Karpas-422 (cell line): ENCODE measurements around the gene BCO2. TPM values are rescaled to one million over a fixed set of nuclear protein-coding genes. Genes with fewer than 3 reads are reported as not detected.
"Not testable (repeated sequence)": the region's sequence is repeated elsewhere in the genome, so short reads cannot be mapped to it uniquely, and the experiment has no call there.

Source experiments
- DNase-seq: peaks from one replicate; pipeline ENCODE4 v3.0.0-alpha.2; 2015
- H2AFZ ChIP-seq: fragments of 200-600 bp; sonication (generic); 2 replicates; pipeline ENCODE4 v1.6.1; 2014; ENCODE audit warnings: antibody characterized with exemption, low read length, mixed read lengths
- H3K27ac ChIP-seq: fragments of 200-600 bp; sonication (generic); 2 replicates; pipeline ENCODE4 v1.5.1; 2014; ENCODE audit warnings: mild to moderate bottlenecking, low read length, moderate library complexity
- H3K27me3 ChIP-seq: fragments of 200-600 bp; sonication (generic); 2 replicates; pipeline ENCODE4 v1.6.1; 2014; ENCODE audit warnings: low read length, mixed read lengths
- H3K36me3 ChIP-seq: fragments of 200-600 bp; sonication (generic); 2 replicates; pipeline ENCODE4 v1.6.1; 2014; ENCODE audit warnings: low read length, mixed read lengths; ENCODE audit not compliant: insufficient read depth
- H3K4me1 ChIP-seq: fragments of 200-600 bp; sonication (generic); 2 replicates; pipeline ENCODE4 v1.6.1; 2014; ENCODE audit warnings: mild to moderate bottlenecking, low read length, mixed read lengths
- H3K4me2 ChIP-seq: fragments of 200-600 bp; sonication (generic); 2 replicates; pipeline ENCODE4 v1.6.1; 2014; ENCODE audit warnings: low read length, low read depth, mild to moderate bottlenecking; ENCODE audit not compliant: poor library complexity, severe bottlenecking
- H3K4me3 ChIP-seq: fragments of 200-600 bp; sonication (generic); 2 replicates; pipeline ENCODE4 v1.5.1; 2014; ENCODE audit warnings: mild to moderate bottlenecking, antibody characterized with exemption, low read length, mixed read lengths
- H3K79me2 ChIP-seq: fragments of 200-600 bp; sonication (generic); 2 replicates; pipeline ENCODE4 v1.6.1; 2014; ENCODE audit warnings: mild to moderate bottlenecking, low read length, mixed read lengths
- H3K9ac ChIP-seq: fragments of 200-600 bp; sonication (generic); 2 replicates; pipeline ENCODE4 v1.6.0; 2014; ENCODE audit warnings: low read length
- H3K9me2 ChIP-seq: fragments of 200-600 bp; sonication (generic), shearing (Covaris generic); replicated peaks from 2 replicates; pipeline ENCODE4 v1.6.0; 2014; ENCODE audit warnings: mild to moderate bottlenecking, low read length, moderate library complexity; ENCODE audit not compliant: insufficient read depth
- H3K9me3 ChIP-seq: fragments of 300-700, 200-600 bp; sonication (generic); 2 replicates; pipeline ENCODE4 v1.6.1; 2014; ENCODE audit warnings: low read length, mixed read lengths
- H4K20me1 ChIP-seq: fragments of 200-600 bp; sonication (generic); 2 replicates; pipeline ENCODE4 v1.6.1; 2014; ENCODE audit warnings: mild to moderate bottlenecking, antibody characterized with exemption, low read length, low read depth; ENCODE audit not compliant: insufficient read depth
- total RNA-seq: library from RNA; depleted of rRNA; stranded (reverse); fragments of >200 nt; shearing (Covaris generic); gene quantifications from 2 replicates; pipeline ENCODE4 v1.2.3, GENCODE V29; 2014; ENCODE audit warnings: low replicate concordance

The BCO2 gene
- total RNA-seq, 1 experiment from 2014 or later: 1.1 TPM

DNA sequence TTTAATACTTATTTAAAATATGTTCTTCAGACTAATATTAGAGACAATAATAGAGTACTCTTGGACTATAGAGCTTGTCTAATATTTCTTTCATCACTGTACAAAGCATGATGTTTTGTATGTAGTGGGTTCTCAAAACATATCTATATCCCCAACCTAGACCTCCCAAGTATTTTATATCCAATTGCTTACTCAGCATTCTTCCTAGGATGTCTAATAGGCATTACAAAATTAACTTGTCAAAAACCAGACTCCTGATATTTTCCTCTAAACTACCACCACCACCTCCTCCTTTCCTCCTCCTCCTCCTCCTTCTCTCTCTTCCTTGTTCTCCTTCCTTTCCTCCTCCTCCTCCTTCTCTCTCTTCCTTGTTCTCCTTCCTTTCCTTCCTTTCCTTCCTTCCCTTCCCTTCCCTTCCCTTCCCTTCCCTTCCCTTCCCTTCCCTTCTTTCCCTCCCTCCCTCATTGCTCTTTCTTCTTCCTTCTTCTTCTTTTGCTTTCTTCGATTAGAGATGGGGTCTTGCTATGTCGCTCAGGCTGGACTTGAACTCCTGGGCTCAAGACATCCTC lies 21.3 kb downstream of the BCO2 start:
- Histone ChIP-seq H3K9me2 (no peaks in the 10 kb centered on the region), H3K36me3 (no peaks in the 10 kb centered on the region), H4K20me1 (no peaks in the 10 kb centered on the region), H3K4me1 (no peaks in the 10 kb centered on the region), H3K9ac (no peak overlapping the region), H3K27ac (no peak overlapping the region), H3K4me3 (no peak overlapping the region), H3K79me2 (no peaks in the 10 kb centered on the region), H2AFZ (no peak overlapping the region), H3K4me2 (no peak overlapping the region), H3K27me3 (no peaks in the 10 kb centered on the region), H3K9me3 (no peaks in the 10 kb centered on the region)
- DNase-seq: no peak

GRCh38 chr11:112199101-112199500 lies 23.8 kb downstream of the BCO2 start:
- H3K9me3 ChIP-seq, H3K79me2 ChIP-seq, H4K20me1 ChIP-seq, H3K27ac ChIP-seq, H3K4me1 ChIP-seq, H3K4me2 ChIP-seq, H3K36me3 ChIP-seq, H3K9me2 ChIP-seq, H2AFZ ChIP-seq, H3K4me3 ChIP-seq, H3K9ac ChIP-seq, DNase-seq, H3K27me3 ChIP-seq: not testable (repeated sequence)

- Histone ChIP-seq H3K9me2 (no peaks in the 10 kb centered on the region), H3K9ac (no peak overlapping the region), H3K27ac (no peak overlapping the region), H3K36me3 (no peaks in the 10 kb centered on the region), H3K4me2 (no peak overlapping the region), H2AFZ (no peak overlapping the region), H4K20me1 (no peaks in the 10 kb centered on the region), H3K4me1 (no peaks in the 10 kb centered on the region), H3K4me3 (no peak overlapping the region), H3K79me2 (no peaks in the 10 kb centered on the region), H3K9me3 (no peaks in the 10 kb centered on the region), H3K27me3 (no peaks in the 10 kb centered on the region)
- no peak for DNase-seq
Observed at GRCh38 chr11:112200252-112200651, 24.9 kb downstream of the BCO2 start.

- Histone ChIP-seq H3K27me3 (no peaks in the 10 kb centered on the region), H3K9me2 (no peaks in the 10 kb centered on the region), H3K4me1 (no peaks in the 10 kb centered on the region), H3K4me3 (no peak overlapping the region), H3K79me2 (no peaks in the 10 kb centered on the region), H3K4me2 (no peak overlapping the region), H4K20me1 (no peaks in the 10 kb centered on the region), H3K27ac (no peak overlapping the region), H3K9me3 (no peaks in the 10 kb centered on the region), H2AFZ (no peak overlapping the region), H3K36me3 (no peaks in the 10 kb centered on the region), H3K9ac (no peak overlapping the region)
- no peak for DNase-seq
Observed at GRCh38 chr11:112206071-112206470, 30.8 kb downstream of the BCO2 start.

DNA sequence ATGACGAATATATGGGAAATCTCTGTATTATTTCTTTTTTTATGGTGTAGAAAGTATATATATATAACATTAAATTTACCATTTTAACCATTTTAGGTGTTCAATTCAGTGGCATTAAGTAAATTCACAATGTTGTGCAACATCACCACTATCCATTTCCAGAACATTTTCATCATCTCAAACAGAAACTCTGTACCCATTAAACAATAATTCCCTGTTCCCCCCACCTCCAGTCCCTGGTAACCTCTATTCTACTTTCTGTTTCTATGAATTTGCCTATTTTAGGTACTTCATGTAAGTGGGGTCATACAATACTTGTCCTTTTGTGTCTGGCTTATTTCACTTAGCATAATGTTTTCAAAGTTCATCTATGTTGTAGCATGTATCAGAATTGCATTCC lies 35.6 kb downstream of the BCO2 start:
- Histone ChIP-seq H3K4me1 (no peaks in the 10 kb centered on the region), H3K27me3 (no peaks in the 10 kb centered on the region), H3K4me2 (no peak overlapping the region), H3K9me2 (no peaks in the 10 kb centered on the region), H3K79me2 (no peaks in the 10 kb centered on the region), H3K9me3 (no peaks in the 10 kb centered on the region), H4K20me1 (no peaks in the 10 kb centered on the region), H3K9ac (no peak overlapping the region), H3K27ac (no peak overlapping the region), H3K4me3 (no peak overlapping the region), H2AFZ (no peak overlapping the region), H3K36me3 (no peaks in the 10 kb centered on the region)
- no peak for DNase-seq

GRCh38 chr11:112211536-112211935 lies 36.2 kb downstream of the BCO2 start:
- DNase-seq: no peak
- no peak overlapping the region for H3K27ac ChIP-seq
- H3K4me3 ChIP-seq: no peak overlapping the region
- no peaks in the 10 kb centered on the region for H3K9me2 ChIP-seq
- H4K20me1 ChIP-seq: no peaks in the 10 kb centered on the region
- no peaks in the 10 kb centered on the region for H3K79me2 ChIP-seq
- no peaks in the 10 kb centered on the region for H3K27me3 ChIP-seq
- H2AFZ ChIP-seq: no peak overlapping the region
- H3K9me3 ChIP-seq: no peaks in the 10 kb centered on the region
- H3K4me2 ChIP-seq: no peak overlapping the region
- no peak overlapping the region for H3K9ac ChIP-seq
- H3K4me1 ChIP-seq: no peaks in the 10 kb centered on the region
- no peaks in the 10 kb centered on the region for H3K36me3 ChIP-seq

DNA sequence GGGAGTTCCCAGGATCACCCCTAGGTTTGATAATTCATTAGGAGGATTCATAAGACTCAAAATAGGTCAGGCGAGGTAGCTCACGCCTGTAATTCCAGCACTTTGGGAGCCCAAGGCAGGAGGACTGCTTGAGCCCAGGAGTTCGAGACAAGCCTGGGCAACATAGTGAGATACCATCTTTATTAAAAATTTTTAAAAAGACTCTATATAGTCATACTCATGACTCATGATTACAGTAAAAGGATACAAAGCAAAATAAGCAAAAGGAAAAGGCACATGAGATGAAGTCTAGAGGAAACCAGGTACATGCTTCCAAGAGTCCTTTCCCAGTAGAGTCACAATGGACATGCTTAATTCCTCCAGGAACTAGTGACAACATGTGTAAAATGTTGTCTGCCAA lies 37.0 kb downstream of the BCO2 start:
- no peaks in the 10 kb centered on the region for H4K20me1 ChIP-seq
- H3K9me3 ChIP-seq: no peaks in the 10 kb centered on the region
- H3K27me3 ChIP-seq: no peaks in the 10 kb centered on the region
- no peak for DNase-seq
- H3K4me1 ChIP-seq: no peaks in the 10 kb centered on the region
- H3K36me3 ChIP-seq: no peaks in the 10 kb centered on the region
- no peaks in the 10 kb centered on the region for H3K79me2 ChIP-seq
- no peak overlapping the region for H3K9ac ChIP-seq
- H3K27ac ChIP-seq: no peak overlapping the region
- no peaks in the 10 kb centered on the region for H3K9me2 ChIP-seq
- no peak overlapping the region for H2AFZ ChIP-seq
- H3K4me2 ChIP-seq: no peak overlapping the region
- no peak overlapping the region for H3K4me3 ChIP-seq

DNA sequence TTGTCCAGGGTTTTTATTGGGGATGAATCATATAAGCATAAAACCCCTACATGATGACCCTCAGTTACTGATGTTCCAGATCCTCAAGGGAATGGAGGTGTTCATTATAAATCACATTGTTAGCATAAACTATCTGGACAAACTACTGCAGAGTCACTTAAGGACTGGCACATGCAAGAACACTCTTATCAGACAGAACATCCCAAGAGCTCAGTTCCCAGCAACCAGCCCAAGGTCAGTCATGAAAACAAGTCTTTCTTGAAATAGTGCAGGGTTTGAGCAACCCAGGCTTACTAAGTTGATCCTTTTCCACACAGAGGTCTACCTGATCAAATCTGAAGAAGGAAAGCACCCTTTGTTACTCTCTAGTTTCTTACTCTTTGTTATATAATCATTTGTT lies 37.4 kb downstream of the BCO2 start:
- Histone ChIP-seq H3K4me2 (no peak overlapping the region), H3K9ac (no peak overlapping the region), H4K20me1 (no peaks in the 10 kb centered on the region), H3K4me3 (no peak overlapping the region), H3K4me1 (no peaks in the 10 kb centered on the region), H3K9me2 (no peaks in the 10 kb centered on the region), H3K27ac (no peak overlapping the region), H3K27me3 (no peaks in the 10 kb centered on the region), H3K9me3 (no peaks in the 10 kb centered on the region), H3K36me3 (no peaks in the 10 kb centered on the region), H3K79me2 (no peaks in the 10 kb centered on the region), H2AFZ (no peak overlapping the region)
- no peak for DNase-seq

GRCh38 chr11:112213753-112214152 lies 38.4 kb downstream of the BCO2 start:
- Histone ChIP-seq H3K27me3 (no peaks in the 10 kb centered on the region), H3K9ac (no peak overlapping the region), H3K9me2 (no peaks in the 10 kb centered on the region), H3K27ac (no peak overlapping the region), H3K36me3 (no peaks in the 10 kb centered on the region), H3K4me1 (no peaks in the 10 kb centered on the region), H4K20me1 (no peaks in the 10 kb centered on the region), H3K9me3 (no peaks in the 10 kb centered on the region), H3K4me2 (no peak overlapping the region), H2AFZ (no peak overlapping the region), H3K79me2 (no peaks in the 10 kb centered on the region), H3K4me3 (no peak overlapping the region)
- no peak for DNase-seq
